Lower leg skin (tissue), 4 donors: ENCODE data around the gene ZNF787. TPM values are rescaled to one million over a fixed set of nuclear protein-coding genes. Genes with fewer than 3 reads are reported as not detected.

ENCODE experiments used
- DNase-seq, 2 donors: peaks; one replicate each; pipeline ENCODE4 v3.0.0-alpha.2; 2019; ENCODE audit warnings: low spot score in 2 of 2
- H3K4me3 ChIP-seq: fragments of 200-600 bp; sonication (generic); 2 replicates; pipeline ENCODE4 v1.5.1; 2017; ENCODE audit warnings: mild to moderate bottlenecking, low read depth; ENCODE audit not compliant: poor library complexity, severe bottlenecking
- CTCF ChIP-seq, 3 donors: fragments of 450-650 bp; IDR thresholded peaks; one replicate each; pipeline ENCODE4 v1.5.1; 2016; ENCODE audit warnings: antibody characterized with exemption in 3 of 3, mild to moderate bottlenecking in 3 of 3, moderate library complexity in 2 of 3
- POLR2A ChIP-seq, 2 donors: fragments of 450-650 bp; IDR thresholded peaks; one replicate each; pipeline ENCODE4 v1.6.1; 2016 to 2017; ENCODE audit warnings: antibody characterized with exemption in 2 of 2, mild to moderate bottlenecking in 1 of 2, moderate library complexity in 1 of 2
- WGBS, 2 donors: methylation state at CpG; one replicate each; pipeline ENCODE4 v1.1.5; 2018; 5-methylcytosine and 5-hydroxymethylcytosine counted together
- intact Hi-C: fragments of 100-400 bp; cut with DNase I; formaldehyde crosslinking; loops from one replicate; pipeline ENCODE4 v1.15.0; 2023; ENCODE audit warnings: low total_unique reads
- total RNA-seq, 4 donors: library from RNA; depleted of rRNA; stranded (reverse); fragments of >200 nt; gene quantifications; one replicate each; pipeline ENCODE4 v1.1.0, GENCODE V29; 2016

ZNF787 gene
- total RNA-seq, 4 donors from 2014 or later, result 11.6 to 21.5 (median 19.9) TPM

GRCh38 chr19:56117376-56117884, 3.7 kb downstream of the ZNF787 start:
- no peak overlapping the region for H3K4me3 ChIP-seq
- 72 to 76% methylated on average over 14 of the region's 14 CpGs for WGBS, 2 donors
- TF ChIP-seq CTCF (IDR thresholded peaks at IDR 0.05) (no peak), POLR2A (IDR thresholded peaks at IDR 0.05) (no peak)

GRCh38 chr19:56116606-56117005, 4.5 kb downstream of the ZNF787 start:
- no peak for DNase-seq
- H3K4me3 ChIP-seq, result no peak overlapping the region
- intact Hi-C loops, result no loop called here
- TF ChIP-seq CTCF (IDR thresholded peaks at IDR 0.05), result no peak
- TF ChIP-seq POLR2A (IDR thresholded peaks at IDR 0.05), result no peak
- WGBS, 2 donors, result 89 to 93% methylated on average over 6 of the region's 6 CpGs

More at GRCh38 chr19:56117376-56117884, 3.7 kb downstream of the ZNF787 start:
- intact Hi-C loops, result no loop called here
- no peak for DNase-seq

- no peak for TF ChIP-seq CTCF (IDR thresholded peaks at IDR 0.05)
- no peak for TF ChIP-seq POLR2A (IDR thresholded peaks at IDR 0.05)
- intact Hi-C loops, result no loop called here
- H3K4me3 ChIP-seq, result no peak overlapping the region
- no peak for DNase-seq
- 88 to 94% methylated on average over 21 of the region's 21 CpGs for WGBS, 2 donors
Measured at GRCh38 chr19:56115490-56115889, 5.6 kb downstream of the ZNF787 start.

- H3K4me3 ChIP-seq, result no peak overlapping the region
- TF ChIP-seq CTCF (IDR thresholded peaks at IDR 0.05) (no peak), POLR2A (IDR thresholded peaks at IDR 0.05) (no peak)
- 88% methylated on average over 10 of the region's 10 CpGs for WGBS, 2 donors
- intact Hi-C loops, result no loop called here
- DNase-seq, result no peak
Measured at GRCh38 chr19:56114778-56115110, 6.4 kb downstream of the ZNF787 start.

GRCh38 chr19:56114051-56114777, 6.9 kb downstream of the ZNF787 start:
- intact Hi-C loops, result no loop called here
- 73 to 85% methylated on average over 19 of the region's 19 CpGs for WGBS, 2 donors
- no peak for DNase-seq
- H3K4me3 ChIP-seq, result no peak overlapping the region
- TF ChIP-seq POLR2A (IDR thresholded peaks at IDR 0.05) (no peak), CTCF (IDR thresholded peaks at IDR 0.05) (no peak)
